Mesenchymal stem cell (in vitro differentiated cells and primary cell): ENCODE measurements around the gene TFCP2L1.

Experiments used
- DNase-seq: peaks from one replicate; pipeline ENCODE4 v3.0.0-alpha.2; 2013
- H2AFZ ChIP-seq: one replicate; pipeline ENCODE4 v1.6.1; 2013; ENCODE audit warnings: low read depth, mild to moderate bottlenecking, control low read depth, inconsistent platforms, low read length, moderate library complexity
- H2AK5ac ChIP-seq: 2 replicates; pipeline ENCODE4 v1.6.1; 2013; ENCODE audit warnings: low read length, moderate library complexity, mild to moderate bottlenecking, inconsistent platforms; ENCODE audit not compliant: severe bottlenecking
- H2BK120ac ChIP-seq: one replicate; pipeline ENCODE4 v1.6.1; 2013; ENCODE audit warnings: low read depth, mild to moderate bottlenecking, inconsistent platforms, low read length, moderate library complexity
- H2BK12ac ChIP-seq, 2 experiments: one replicate each; pipeline ENCODE4 v1.6.1; 2013; ENCODE audit warnings: inconsistent platforms in 2 of 2, low read length in 2 of 2, mild to moderate bottlenecking in 2 of 2, moderate library complexity in 2 of 2, control low read depth in 1 of 2
- H2BK15ac ChIP-seq: one replicate; pipeline ENCODE4 v1.6.1; 2013; ENCODE audit warnings: mild to moderate bottlenecking, low read depth, inconsistent platforms; ENCODE audit not compliant: poor library complexity, severe bottlenecking
- H2BK5ac ChIP-seq: 2 replicates; pipeline ENCODE4 v1.6.1; 2013; ENCODE audit warnings: low read depth, mild to moderate bottlenecking, low read length, control low read depth, inconsistent platforms; ENCODE audit not compliant: poor library complexity, severe bottlenecking
- H3K14ac ChIP-seq, 2 experiments: one replicate each; pipeline ENCODE4 v1.6.1; 2013; ENCODE audit warnings: inconsistent platforms in 2 of 2, low read length in 2 of 2, control low read depth in 1 of 2, mild to moderate bottlenecking in 1 of 2, moderate library complexity in 1 of 2
- H3K18ac ChIP-seq, 2 experiments: one replicate each; pipeline ENCODE4 v1.6.1; 2013; ENCODE audit warnings: inconsistent platforms in 2 of 2, low read length in 2 of 2, control low read depth in 1 of 2, low read depth in 1 of 2, mild to moderate bottlenecking in 1 of 2
- H3K23ac ChIP-seq, 2 experiments: one replicate each; pipeline ENCODE4 v1.6.1; 2013; ENCODE audit warnings: inconsistent platforms in 2 of 2, low read length in 2 of 2, mild to moderate bottlenecking in 2 of 2, moderate library complexity in 2 of 2, control low read depth in 1 of 2
- H3K27ac ChIP-seq: 2 replicates; pipeline ENCODE4 v1.5.1; 2013; ENCODE audit warnings: mild to moderate bottlenecking, moderate library complexity, low read length, control low read depth, inconsistent platforms; ENCODE audit not compliant: poor library complexity, severe bottlenecking
- H3K27me3 ChIP-seq, 2 experiments: 2 replicates each; pipeline versions ENCODE4 v1.6.1 to v1.7.0; 2013; ENCODE audit warnings: low read length in 2 of 2, mild to moderate bottlenecking in 2 of 2, moderate library complexity in 2 of 2, control low read depth in 1 of 2, inconsistent platforms in 1 of 2; ENCODE audit not compliant: control insufficient read depth in 1 of 2, insufficient read depth in 1 of 2
- H3K36me3 ChIP-seq, 2 experiments: 2 replicates each; pipeline versions ENCODE4 v1.6.1 to v1.7.0; 2013; ENCODE audit warnings: low read length in 2 of 2, control low read depth in 1 of 2, inconsistent platforms in 1 of 2, low read depth in 1 of 2, mild to moderate bottlenecking in 1 of 2; ENCODE audit not compliant: insufficient read depth in 2 of 2, control insufficient read depth in 1 of 2
- H3K4ac ChIP-seq, 2 experiments: one replicate each; pipeline ENCODE4 v1.6.1; 2013; ENCODE audit warnings: inconsistent platforms in 2 of 2, low read length in 2 of 2, mild to moderate bottlenecking in 2 of 2, moderate library complexity in 2 of 2, control low read depth in 1 of 2, low read depth in 1 of 2
- H3K4me1 ChIP-seq: 2 replicates; pipeline ENCODE4 v1.6.1; 2013; ENCODE audit warnings: low read depth, low read length, control low read depth; ENCODE audit not compliant: control insufficient read depth, insufficient read depth
- H3K4me2 ChIP-seq: 2 replicates; pipeline ENCODE4 v1.6.1; 2013; ENCODE audit warnings: low read length, mild to moderate bottlenecking, inconsistent platforms; ENCODE audit not compliant: poor library complexity, severe bottlenecking
- H3K4me3 ChIP-seq, 2 experiments: 2 replicates each; pipeline versions ENCODE4 v1.5.1 to v1.7.0; 2013; ENCODE audit warnings: low read length in 2 of 2, mild to moderate bottlenecking in 2 of 2, control low read depth in 1 of 2, low read depth in 1 of 2; ENCODE audit not compliant: insufficient read depth in 1 of 2
- H3K79me1 ChIP-seq: replicated peaks from 2 replicates; pipeline ENCODE4 v1.6.1; 2013; ENCODE audit warnings: mild to moderate bottlenecking, control low read depth, low read length, inconsistent platforms; ENCODE audit not compliant: poor library complexity, severe bottlenecking
- H3K9ac ChIP-seq: 2 replicates; pipeline ENCODE4 v1.7.0; 2013; ENCODE audit warnings: mild to moderate bottlenecking, low read length, moderate library complexity
- H3K9me3 ChIP-seq: 2 replicates; pipeline ENCODE4 v1.7.0; 2013; ENCODE audit warnings: mild to moderate bottlenecking, low read length; ENCODE audit not compliant: control insufficient read depth
- H4K8ac ChIP-seq: one replicate; pipeline ENCODE4 v1.6.1; 2013; ENCODE audit warnings: inconsistent platforms, mild to moderate bottlenecking, low read length, moderate library complexity
- H4K91ac ChIP-seq: one replicate; pipeline ENCODE4 v1.6.1; 2013; ENCODE audit warnings: mild to moderate bottlenecking, low read length, inconsistent platforms
- WGBS: methylation state at CpG from one replicate; pipeline ENCODE4 v1.1.7; 2013; ENCODE audit warnings: mixed read lengths; 5-methylcytosine and 5-hydroxymethylcytosine counted together

The TFCP2L1 gene

DNA sequence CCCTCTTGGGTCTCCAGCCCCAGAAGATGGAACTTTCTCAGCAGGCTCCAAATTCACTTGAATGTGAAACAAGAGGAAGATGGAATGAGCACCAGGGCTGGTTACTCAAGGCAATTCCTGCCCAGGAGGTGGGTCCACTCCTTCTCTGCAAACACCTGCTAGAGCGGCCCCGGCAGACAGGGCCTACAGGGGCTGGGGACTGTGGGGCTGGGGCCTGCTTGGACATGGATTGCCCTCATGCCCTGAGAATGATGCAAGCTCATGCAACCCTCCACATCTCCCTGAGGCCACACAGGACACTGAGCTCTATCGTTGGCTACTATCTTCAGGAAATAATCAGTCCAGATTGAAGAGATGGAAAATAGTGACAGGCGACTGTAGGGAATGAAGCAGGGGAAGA is 39.1 kb downstream of the TFCP2L1 start:
- H3K4ac ChIP-seq, result no peak overlapping the region
- no peak overlapping the region for H4K8ac ChIP-seq
- WGBS, result 87% methylated on average over 4 of the region's 4 CpGs
- no peak overlapping the region for H2BK12ac ChIP-seq
- H3K14ac ChIP-seq, result no peak overlapping the region
- no peak overlapping the region for H3K27ac ChIP-seq
- no peak overlapping the region for H3K4me3 ChIP-seq
- H2BK5ac ChIP-seq, result no peak overlapping the region
- DNase-seq, result no peak
- H3K9me3 ChIP-seq, result no peaks in the 10 kb centered on the region
- no peak overlapping the region for H2BK15ac ChIP-seq
- H2AK5ac ChIP-seq, result no peak overlapping the region
- H2AFZ ChIP-seq, result no peak overlapping the region
- peaks cover 2% of the 10 kb centered on the region for H3K4me1 ChIP-seq
- H3K23ac ChIP-seq, result no peak overlapping the region
- no peaks in the 10 kb centered on the region for H3K79me1 ChIP-seq
- no peaks in the 10 kb centered on the region for H3K36me3 ChIP-seq
- H2BK120ac ChIP-seq, result no peak overlapping the region
- H4K91ac ChIP-seq, result no peak overlapping the region
- H3K4me2 ChIP-seq, result no peak overlapping the region
- no peak overlapping the region for H3K9ac ChIP-seq
- no peak overlapping the region for H3K18ac ChIP-seq
- H3K27me3 ChIP-seq, result peaks cover 59 to 70% of the 10 kb centered on the region in 2 experiments

DNA sequence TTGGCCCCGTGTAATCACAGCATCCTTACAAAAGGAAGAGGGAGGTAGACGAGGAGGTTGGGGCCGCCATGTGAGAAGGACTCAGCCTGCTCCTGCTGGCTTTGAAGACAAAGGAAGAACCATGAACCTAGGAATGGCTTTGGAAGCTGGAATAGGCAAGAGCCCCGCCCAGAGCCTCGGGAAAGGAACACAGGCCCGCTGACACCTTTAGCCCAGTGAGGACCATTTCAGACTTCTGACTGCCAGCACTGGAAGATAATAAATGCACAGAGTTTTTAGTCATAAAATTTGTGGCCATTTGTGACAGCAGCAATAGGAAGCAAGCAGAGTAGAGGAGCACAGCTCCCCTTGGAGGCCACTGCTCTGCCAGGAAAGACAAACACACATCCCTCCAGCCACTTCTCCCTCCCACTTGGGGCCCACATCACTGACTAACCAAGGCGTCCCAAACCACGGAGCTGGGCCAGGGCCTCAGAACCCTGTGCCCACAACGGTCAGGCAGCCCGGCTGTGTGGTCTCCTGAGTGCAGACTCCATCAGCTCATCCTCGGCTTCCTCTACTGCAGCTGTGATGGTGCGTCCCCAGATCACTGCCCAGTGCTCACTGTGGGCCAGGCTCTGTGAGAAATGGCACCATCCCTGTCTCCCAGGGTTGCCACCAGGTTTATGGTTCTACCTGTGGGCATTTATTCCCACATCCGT is 39.7 kb downstream of the TFCP2L1 start:
- H2BK5ac ChIP-seq, result no peak overlapping the region
- WGBS, result 88% methylated on average over 13 of the region's 13 CpGs

DNA sequence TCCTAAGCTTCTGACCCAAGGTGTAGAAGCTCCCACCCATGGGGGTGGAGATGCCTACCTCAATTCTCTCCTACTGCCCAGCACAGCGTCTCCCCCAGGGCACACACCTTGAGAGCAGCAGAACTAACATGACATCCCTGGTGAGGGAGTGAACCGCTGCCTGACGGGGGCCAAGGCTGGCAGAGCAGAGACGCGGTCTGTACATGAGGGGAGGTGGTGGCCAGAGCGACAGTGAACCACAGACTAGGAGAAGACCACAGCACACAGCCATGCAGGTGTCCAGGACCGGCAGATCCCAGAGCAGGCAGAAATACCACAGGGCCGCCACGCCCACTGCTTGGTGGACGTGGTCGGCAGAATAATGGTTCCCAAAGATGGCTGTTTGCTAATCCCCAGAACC is 40.4 kb downstream of the TFCP2L1 start:
- Histone ChIP-seq H3K23ac (peak overlapping the region in 1 of 2 experiments; percentile 23), H2BK5ac (no peak overlapping the region), H2BK15ac (no peak overlapping the region), H4K91ac (no peak overlapping the region), H3K4me2 (peak overlapping the region; percentile 13), H3K79me1 (no peaks in the 10 kb centered on the region), H3K27ac (no peak overlapping the region), H2BK120ac (no peak overlapping the region), H3K9me3 (no peaks in the 10 kb centered on the region), H3K36me3 (no peaks in the 10 kb centered on the region), H3K18ac (no peak overlapping the region), H3K4me1 (peaks cover 2% of the 10 kb centered on the region), H2AK5ac (no peak overlapping the region), H3K4me3 (peak overlapping the region in 1 of 2 experiments; percentile 26), H3K9ac (no peak overlapping the region), H2BK12ac (no peak overlapping the region), H3K4ac (no peak overlapping the region), H3K14ac (peak overlapping the region in 1 of 2 experiments; percentile 56), H2AFZ (no peak overlapping the region), H3K27me3 (peaks cover 70 to 82% of the 10 kb centered on the region in 2 experiments), H4K8ac (no peak overlapping the region)
- no peak for DNase-seq
- 89% methylated on average over 11 of the region's 11 CpGs for WGBS

More for the DNA sequence above, 39.7 kb downstream of the TFCP2L1 start:
- Histone ChIP-seq H3K18ac (no peak overlapping the region), H3K79me1 (no peaks in the 10 kb centered on the region), H3K27me3 (peaks cover 64 to 77% of the 10 kb centered on the region in 2 experiments), H3K14ac (no peak overlapping the region), H2BK120ac (no peak overlapping the region), H4K8ac (no peak overlapping the region), H3K36me3 (no peaks in the 10 kb centered on the region), H3K4me1 (peaks cover 2% of the 10 kb centered on the region), H3K4me2 (no peak overlapping the region), H3K23ac (no peak overlapping the region), H2AFZ (no peak overlapping the region), H3K9me3 (no peaks in the 10 kb centered on the region), H2BK15ac (no peak overlapping the region), H2AK5ac (no peak overlapping the region), H4K91ac (no peak overlapping the region), H3K4me3 (no peak overlapping the region), H3K27ac (no peak overlapping the region), H3K9ac (no peak overlapping the region), H3K4ac (no peak overlapping the region), H2BK12ac (no peak overlapping the region)
- DNase-seq, result no peak

DNA sequence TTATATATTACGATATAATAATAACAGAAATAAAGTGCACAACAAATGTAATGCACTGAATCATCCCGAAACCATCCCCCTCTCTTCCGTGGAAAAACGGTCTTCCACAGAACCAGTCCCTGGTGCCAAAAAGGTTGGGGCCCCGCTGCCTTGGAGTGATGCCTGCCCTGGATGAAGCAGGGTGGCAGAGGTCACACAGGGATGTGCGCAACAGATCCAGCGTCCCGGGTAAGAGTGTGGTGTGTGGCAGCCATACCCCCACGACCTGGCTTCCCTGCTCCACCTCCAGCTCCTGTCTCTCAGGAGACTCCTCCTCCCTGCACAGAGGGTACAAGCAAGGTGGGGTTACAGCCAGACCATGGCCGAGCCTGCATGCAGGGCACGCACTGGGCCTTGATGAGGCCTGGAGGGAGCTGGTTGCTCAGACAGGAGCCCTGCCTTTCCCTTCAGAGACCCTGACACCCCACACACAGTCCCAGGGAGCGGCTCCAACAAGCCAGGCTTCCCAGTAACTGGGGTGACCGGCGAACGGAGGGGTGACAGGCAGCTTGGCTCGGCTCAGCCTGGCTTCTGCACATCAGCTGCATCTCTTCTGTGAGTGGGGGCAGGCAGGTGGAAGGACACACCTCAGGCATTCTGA is 41.1 kb downstream of the TFCP2L1 start:
- Histone ChIP-seq H4K91ac (no peak overlapping the region), H3K4me2 (no peak overlapping the region), H3K4ac (no peak overlapping the region), H4K8ac (no peak overlapping the region), H3K27ac (no peak overlapping the region), H3K4me3 (no peak overlapping the region), H2AFZ (no peak overlapping the region), H3K79me1 (no peaks in the 10 kb centered on the region), H3K27me3 (peaks cover 72 to 85% of the 10 kb centered on the region in 2 experiments), H2BK5ac (no peak overlapping the region), H3K4me1 (peaks cover 2% of the 10 kb centered on the region), H3K23ac (no peak overlapping the region), H3K36me3 (no peaks in the 10 kb centered on the region), H2BK12ac (no peak overlapping the region), H3K9ac (no peak overlapping the region), H3K18ac (no peak overlapping the region), H3K14ac (no peak overlapping the region), H2BK15ac (no peak overlapping the region), H2BK120ac (no peak overlapping the region), H2AK5ac (no peak overlapping the region), H3K9me3 (no peaks in the 10 kb centered on the region)
- 85% methylated on average over 14 of the region's 16 CpGs for WGBS
- DNase-seq, result no peak
